ENCODE measurements around the gene P2RY13.

The P2RY13 gene

DNA sequence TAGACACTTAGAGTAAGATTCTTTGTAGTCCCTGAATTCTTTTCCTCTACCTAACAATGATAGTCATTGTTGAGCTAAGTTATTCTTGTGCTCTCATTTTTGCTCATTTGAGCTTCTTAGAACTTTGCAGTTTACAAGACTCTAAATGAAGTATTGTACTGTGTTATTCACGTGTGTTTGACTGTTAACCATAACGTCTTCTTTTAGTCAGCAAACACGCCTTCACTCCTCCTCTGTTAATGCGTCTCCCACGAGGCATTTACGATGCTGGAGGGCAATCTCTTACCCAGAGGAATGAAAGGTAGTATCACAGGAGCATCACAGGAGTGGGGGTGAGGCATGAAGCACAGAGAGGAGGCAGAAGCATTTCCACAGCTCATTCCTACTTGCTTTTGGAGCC, 36.2 kb downstream of the P2RY13 start:
- DNase-seq (ENCODE audit: low spot score): no peak

DNA sequence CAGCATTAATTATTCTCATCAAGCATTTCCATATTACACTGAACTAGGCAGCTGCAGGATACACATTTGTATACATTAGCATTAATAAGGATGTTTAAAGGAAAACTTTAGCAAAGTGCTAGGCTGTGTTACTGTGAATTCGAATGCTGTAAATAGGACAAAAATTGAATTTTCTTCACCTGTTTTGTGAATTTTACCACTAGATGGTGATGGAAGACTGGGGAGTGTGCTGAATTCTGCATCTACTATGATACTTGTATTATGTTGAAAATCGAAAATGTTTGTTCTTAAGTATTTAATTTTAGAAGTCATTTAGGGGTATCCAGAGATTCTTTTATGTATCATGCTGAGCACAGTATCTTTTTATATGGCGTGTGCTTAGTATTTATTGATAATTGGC, 38.7 kb downstream of the P2RY13 start:
- DNase-seq (ENCODE audit: low spot score): peak; percentile 59

DNA sequence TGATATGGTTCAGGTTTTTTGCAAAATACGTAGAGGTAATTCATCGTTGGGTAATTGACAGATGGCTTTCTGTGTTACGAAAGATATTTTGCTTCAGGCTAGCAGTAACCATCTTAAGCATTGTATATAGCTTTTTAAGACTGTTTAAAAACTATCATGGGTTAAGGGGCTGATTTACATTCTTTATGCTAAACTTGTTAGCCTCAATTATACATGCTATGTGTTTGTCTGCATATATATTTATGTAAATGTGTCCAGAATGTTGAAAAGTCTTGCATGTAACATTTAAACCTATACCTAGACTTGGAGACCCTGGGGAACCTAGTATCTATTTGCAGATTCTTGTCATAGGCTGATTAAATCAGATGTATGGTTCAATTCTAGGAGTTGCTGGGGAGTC, 39.9 kb downstream of the P2RY13 start:
- no peak for DNase-seq (ENCODE audit: low spot score)

DNA sequence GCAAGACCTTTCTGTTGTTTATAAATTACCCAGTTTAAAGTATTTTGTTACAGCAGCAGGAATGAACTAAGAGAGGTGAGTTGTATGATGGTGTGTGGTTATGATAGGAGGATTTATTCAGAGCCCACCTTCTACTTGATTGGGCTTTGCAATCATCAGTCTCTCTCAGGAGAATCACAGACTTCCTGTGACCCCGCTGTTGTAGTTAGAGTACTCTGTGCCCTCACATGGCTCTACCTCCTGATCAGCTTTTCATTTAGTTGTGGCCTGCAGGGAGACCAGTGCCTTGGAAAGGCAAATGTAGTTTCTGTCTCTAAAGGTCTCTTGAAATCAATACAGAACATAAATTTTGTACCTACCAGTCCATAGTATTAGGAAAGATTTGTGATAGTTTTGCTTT, 43.4 kb downstream of the P2RY13 start:
- DNase-seq (ENCODE audit: low spot score): no peak

DNA sequence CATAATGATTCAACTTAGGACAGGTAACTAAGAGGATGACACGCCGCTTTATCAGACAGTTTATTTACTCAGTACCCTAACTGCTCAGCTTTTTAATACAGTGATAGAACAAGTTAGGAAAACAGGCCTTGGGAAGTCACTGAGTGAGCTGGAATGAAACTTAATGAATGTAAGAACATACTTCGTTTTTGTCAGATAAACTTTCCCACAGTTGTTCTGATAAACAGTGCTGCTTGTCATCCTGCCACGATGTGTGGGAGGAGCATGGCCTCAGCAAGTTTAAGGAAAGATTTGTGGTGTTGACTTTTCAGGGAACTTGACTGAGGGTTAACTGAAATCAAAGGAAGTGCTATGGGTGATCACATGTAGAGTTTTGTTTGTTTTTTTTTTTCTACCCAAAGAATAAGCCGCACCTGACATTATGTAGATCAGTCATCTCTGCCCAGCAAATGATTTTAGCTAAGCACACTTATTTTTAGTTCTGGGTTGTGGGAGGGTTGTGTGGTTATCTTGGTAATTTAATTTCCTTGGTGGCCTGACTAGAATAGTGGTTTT, 45.4 kb downstream of the P2RY13 start:
- DNase-seq (ENCODE audit: low spot score): no peak

DNA sequence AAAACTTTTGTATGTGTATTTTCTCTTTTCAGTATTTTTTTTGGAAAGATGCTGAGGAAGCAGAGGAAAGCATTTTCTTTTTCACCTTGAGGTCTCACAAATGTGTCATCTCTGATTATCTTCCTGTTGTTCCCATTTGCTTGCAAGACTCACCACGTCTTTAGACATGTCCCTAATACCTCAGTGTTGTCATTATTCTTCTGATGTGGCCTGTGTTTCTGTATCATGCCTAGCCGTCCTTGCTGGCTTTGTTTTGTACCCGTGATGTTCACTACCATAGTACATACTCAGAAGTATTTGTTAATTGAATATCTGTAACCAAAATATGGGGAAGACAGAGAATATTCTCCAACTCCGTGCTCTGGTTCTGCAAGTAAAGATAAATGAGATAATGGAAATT, 46.0 kb downstream of the P2RY13 start:
- DNase-seq (ENCODE audit: low spot score): no peak

- DNase-seq (ENCODE audit: low spot score): peak; percentile 62
Measured at GRCh38 chr3:151282921-151283320, 46.4 kb downstream of the P2RY13 start.

DNA sequence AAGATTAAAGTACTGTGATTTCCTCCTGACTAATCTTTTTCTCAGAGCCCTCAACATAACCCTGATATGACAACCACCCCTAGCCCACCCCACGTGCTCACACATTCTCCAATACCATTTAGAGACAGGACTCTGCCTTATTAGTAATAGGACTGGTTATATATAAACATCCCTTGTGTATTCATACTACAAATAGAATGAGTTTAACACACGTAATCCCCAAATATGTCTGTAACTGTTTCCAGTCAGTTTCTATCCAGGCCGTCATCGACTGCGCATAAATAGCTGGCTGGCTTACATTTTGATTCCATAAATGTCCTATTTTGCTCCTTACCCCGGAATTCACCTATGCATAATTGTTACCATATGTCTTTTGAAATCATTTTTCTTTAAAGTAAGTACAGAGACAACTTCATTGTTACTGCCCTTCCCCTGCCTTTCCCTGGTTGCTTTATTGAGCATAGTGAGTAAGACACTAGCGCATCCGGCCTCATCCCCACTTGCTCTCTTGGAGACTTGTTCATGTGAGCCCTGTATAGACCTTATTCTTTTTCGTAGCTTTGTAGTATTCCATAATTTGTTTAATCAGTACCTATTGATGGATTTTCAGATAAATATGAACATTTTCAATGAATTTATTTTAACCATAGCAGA, 47.6 kb downstream of the P2RY13 start:
- peak; percentile 39 for DNase-seq (ENCODE audit: low spot score)

- DNase-seq (ENCODE audit: low spot score): no peak
Measured at GRCh38 chr3:151278230-151278629, 51.1 kb downstream of the P2RY13 start, which contains the start of gene P2RY14. Gene P2RY14, minus strand, starts transcription at chr3:151278542. Its CDS starts 64,226 bp downstream, at chr3:151214316.

DNA sequence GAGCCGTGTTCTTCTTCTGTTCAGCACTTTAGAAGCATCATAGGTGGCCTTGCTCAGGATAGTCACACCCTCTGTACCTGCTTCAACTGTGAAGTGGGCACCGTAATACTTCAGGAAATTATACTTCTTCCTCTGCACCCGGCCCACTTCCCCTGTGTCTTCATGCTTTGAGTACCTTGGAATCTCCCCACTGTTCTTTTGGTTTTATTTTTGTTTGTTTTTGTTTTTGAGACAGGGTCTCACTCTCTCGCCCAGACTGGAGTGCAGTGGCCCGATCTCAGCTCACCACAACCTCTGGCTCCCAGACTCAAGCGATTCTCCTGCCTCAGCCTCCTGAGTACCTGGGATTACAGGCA, 52.7 kb downstream of the P2RY13 start:
- DNase-seq (ENCODE audit: low spot score): no peak
